ENCODE results near the gene ZNF763.
"Not testable (repeated sequence)": the region's sequence is repeated elsewhere in the genome, so short reads cannot be mapped to it uniquely, and the experiment has no call there.

Gene ZNF763

DNA sequence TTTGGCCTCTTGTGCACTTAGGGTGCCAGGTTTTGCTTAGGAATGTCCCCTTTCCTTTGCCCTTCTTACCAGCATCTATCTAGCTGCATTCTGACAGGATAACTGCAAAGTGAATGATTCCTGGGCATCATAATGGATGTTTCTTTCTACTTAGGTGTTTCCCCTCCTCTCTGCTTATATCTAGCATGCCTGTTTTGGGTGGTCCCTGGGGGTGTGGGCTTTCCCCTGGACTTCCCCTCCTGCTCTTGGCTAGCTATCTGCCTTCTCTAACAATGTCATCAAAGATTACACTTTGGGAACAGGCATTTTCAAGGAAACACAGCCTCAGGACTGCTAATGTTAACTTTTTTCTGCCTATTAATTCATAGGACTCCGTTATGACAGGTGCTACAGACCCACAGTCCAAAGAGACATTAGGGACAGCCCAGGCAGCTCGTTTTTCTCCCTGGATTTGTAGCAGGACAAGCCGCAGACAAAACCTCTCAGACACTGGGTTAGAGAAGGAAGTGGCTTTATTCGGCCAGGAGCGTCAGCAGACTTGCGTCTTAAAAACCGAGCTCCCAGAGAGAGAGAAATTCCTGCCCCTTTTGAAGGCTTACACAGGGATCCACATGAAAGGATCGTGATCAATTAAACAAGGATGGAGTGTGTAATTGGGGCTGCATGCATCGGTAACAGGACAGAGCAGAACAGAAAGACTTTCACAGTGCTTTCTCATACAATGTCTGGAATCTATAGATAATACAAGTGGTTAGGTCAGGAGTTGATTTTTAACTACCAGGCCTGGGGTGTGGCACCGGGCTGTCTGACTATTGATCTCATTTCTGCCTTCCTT is 22.6 kb upstream of the ZNF763 start:
- FAIRE-seq (no peak), DNase-seq (ENCODE audit: insufficient read length, low spot score) (no peak)
- no peak for TF ChIP-seq CTCF (IDR thresholded peaks at IDR 0.05; ENCODE audit: insufficient read depth, missing control alignments)

DNA sequence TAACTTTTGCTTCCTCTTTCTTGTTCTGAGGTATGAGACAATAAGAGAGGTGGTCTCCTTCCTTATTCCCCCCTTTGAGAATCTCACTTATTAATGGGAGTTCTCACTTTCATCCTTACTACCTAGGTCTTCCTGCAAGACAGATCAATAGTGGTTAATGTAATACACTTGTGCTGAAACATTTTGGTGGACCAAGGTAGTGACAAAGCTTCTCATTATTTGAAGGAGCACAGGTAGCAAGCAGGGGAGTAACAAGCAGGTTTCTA is 22.1 kb upstream of the ZNF763 start:
- FAIRE-seq (no peak), DNase-seq (ENCODE audit: insufficient read length, low spot score) (no peak)
- TF ChIP-seq CTCF (IDR thresholded peaks at IDR 0.05; ENCODE audit: insufficient read depth, missing control alignments), result no peak

GRCh38 chr19:11944656-11945055 is 20.2 kb upstream of the ZNF763 start:
- FAIRE-seq, result no peak
- no peak for DNase-seq (ENCODE audit: insufficient read length, low spot score)
- no peak for TF ChIP-seq CTCF (IDR thresholded peaks at IDR 0.05; ENCODE audit: insufficient read depth, missing control alignments)

DNA sequence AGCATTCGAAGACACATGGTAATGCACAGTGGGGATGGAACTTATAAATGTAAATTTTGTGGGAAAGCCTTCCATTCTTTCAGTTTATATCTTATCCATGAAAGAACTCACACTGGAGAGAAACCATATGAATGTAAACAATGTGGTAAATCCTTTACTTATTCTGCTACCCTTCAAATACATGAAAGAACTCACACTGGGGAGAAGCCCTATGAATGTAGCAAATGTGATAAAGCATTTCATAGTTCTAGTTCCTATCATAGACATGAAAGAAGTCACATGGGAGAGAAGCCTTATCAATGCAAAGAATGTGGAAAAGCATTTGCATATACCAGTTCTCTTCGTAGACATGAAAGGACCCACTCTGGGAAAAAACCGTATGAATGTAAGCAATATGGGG is 16.2 kb upstream of the ZNF763 start:
- no peak for FAIRE-seq
- TF ChIP-seq CTCF (IDR thresholded peaks at IDR 0.05; ENCODE audit: insufficient read depth, missing control alignments), result no peak
- DNase-seq (ENCODE audit: insufficient read length, low spot score), result no peak

- no peak for DNase-seq (ENCODE audit: insufficient read length, low spot score)
- no peak for TF ChIP-seq CTCF (IDR thresholded peaks at IDR 0.05; ENCODE audit: insufficient read depth, missing control alignments)
- FAIRE-seq, result no peak
Observed at GRCh38 chr19:11949201-11949600, 15.6 kb upstream of the ZNF763 start.

DNA sequence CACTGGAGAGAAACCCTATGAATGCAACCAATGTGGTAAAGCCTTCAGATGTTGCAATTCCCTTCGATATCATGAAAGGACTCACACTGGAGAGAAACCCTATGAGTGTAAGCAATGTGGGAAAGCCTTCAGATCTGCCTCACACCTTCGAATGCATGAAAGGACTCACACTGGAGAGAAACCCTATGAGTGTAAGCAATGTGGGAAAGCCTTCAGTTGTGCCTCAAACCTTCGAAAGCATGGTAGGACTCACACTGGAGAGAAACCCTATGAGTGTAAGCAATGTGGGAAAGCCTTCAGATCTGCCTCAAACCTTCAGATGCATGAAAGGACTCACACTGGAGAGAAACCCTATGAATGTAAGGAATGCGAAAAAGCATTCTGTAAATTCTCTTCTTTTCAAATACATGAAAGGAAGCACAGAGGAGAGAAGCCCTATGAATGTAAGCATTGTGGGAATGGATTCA is 15.2 kb upstream of the ZNF763 start:
- not testable (repeated sequence) for FAIRE-seq; DNase-seq (ENCODE audit: insufficient read length, low spot score)

DNA sequence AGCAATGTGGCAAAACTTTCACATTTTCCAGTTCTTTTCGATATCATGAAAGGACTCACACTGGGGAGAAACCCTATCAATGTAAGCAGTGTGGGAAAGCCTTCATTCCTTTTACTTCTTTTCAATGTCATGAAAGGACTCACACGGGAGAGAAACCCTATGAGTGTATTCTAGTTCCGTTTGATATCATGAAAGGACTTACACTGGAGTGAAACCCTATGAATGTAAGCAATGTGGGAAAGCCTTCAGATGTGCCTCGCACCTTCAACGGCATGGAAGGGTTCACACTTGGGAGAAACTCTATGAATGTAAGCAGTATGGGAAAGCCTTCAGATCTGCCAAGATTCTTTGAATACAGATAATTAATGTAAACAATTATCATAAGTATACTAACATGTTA is 14.5 kb upstream of the ZNF763 start:
- FAIRE-seq (no peak), DNase-seq (ENCODE audit: insufficient read length, low spot score) (no peak)
- TF ChIP-seq CTCF (IDR thresholded peaks at IDR 0.05; ENCODE audit: insufficient read depth, missing control alignments), result no peak

All from D721Med (cell line).